A549 (cell line): Measurements from ENCODE around the gene PTPRD. TPM values are rescaled to one million over a fixed set of nuclear protein-coding genes. Genes with fewer than 3 reads are reported as not detected.

Experiments
- ATAC-seq, 2 experiments: fragments of 200-7000 bp in 1 of 2; fragments of >200 bp in 1 of 2; cut with Nextera tagmentation in 1 of 2; cut with Tn5 transposase in 1 of 2; 3 replicates each; pipeline versions ENCODE4 v1.8.0 to v1.9.1; 2018 to 2020; ENCODE audit warnings: mild to moderate bottlenecking in 1 of 2, moderate library complexity in 1 of 2
- CTCF ChIA-PET: fragments of 300-600 bp; sonication (Branson Sonifier 250); formaldehyde crosslinking; extraction: SDS; loops from one replicate; lab custom pipeline; 2021; ENCODE audit warnings: antibody characterized with exemption, inconsistent platforms; lab: Yijun Ruan, JAX
- POLR2A ChIA-PET: fragments of 350-600 bp; formaldehyde crosslinking; extraction: SDS; loops from one replicate; lab custom pipeline; 2021; ENCODE audit warnings: antibody characterized with exemption, inconsistent platforms; lab: Yijun Ruan, JAX
- DNase-seq, 2 experiments: peaks; one replicate each; pipeline versions ENCODE4 v3.0.0 to v3.0.0-alpha.2; 2011 to 2016; ENCODE audit warnings: low read depth in 1 of 2, low spot score in 1 of 2
- FAIRE-seq: peaks from 2 replicates; lab custom pipeline; 2011; peaks lifted over from hg19 to GRCh38; lab: Jason Lieb, UNC
- H3K27ac ChIP-seq, 2 experiments: fragments of >200 bp; sonication (Bioruptor Twin); formaldehyde crosslinking; 3 replicates each; pipeline ENCODE4 v1.5.1; 2016 to 2017
- H3K4me1 ChIP-seq: fragments of >200 bp; sonication (Bioruptor Twin); formaldehyde crosslinking; 3 replicates; pipeline ENCODE4 v1.6.1; 2016
- H3K4me2 ChIP-seq: fragments of >200 bp; sonication (Bioruptor Twin); formaldehyde crosslinking; 3 replicates; pipeline ENCODE4 v1.6.1; 2016
- H3K4me3 ChIP-seq: fragments of >200 bp; sonication (Bioruptor Twin); formaldehyde crosslinking; 3 replicates; pipeline ENCODE4 v1.5.1; 2016
- H3K9me3 ChIP-seq: fragments of >200 bp; sonication (Bioruptor Twin); formaldehyde crosslinking; 3 replicates; pipeline ENCODE4 v1.6.1; 2016
- FOSL2 ChIP-seq, 2 experiments: fragments of 450-650 bp in 1 of 2; fragments of >200 bp in 1 of 2; sonication (Bioruptor Twin) in 1 of 2; formaldehyde crosslinking; IDR thresholded peaks; 2 replicates each; pipeline versions ENCODE4 v1.5.0 to v1.6.1; 2016 to 2020; ENCODE audit warnings: mild to moderate bottlenecking in 1 of 2, moderate library complexity in 1 of 2
- HOXA7 ChIP-seq: fragments of 250-450 bp; sonication (Bioruptor Pico); IDR thresholded peaks from 2 replicates; pipeline ENCODE4 v1.5.0; 2020; ENCODE audit warnings: mild to moderate bottlenecking, moderate library complexity
- HOXB13 ChIP-seq: fragments of 250-450 bp; sonication (Bioruptor Pico); IDR thresholded peaks from 2 replicates; pipeline ENCODE4 v1.5.0; 2020; ENCODE audit warnings: low read depth, mild to moderate bottlenecking, moderate library complexity
- HOXB5 ChIP-seq: fragments of 250-450 bp; sonication (Bioruptor Pico); IDR thresholded peaks from 2 replicates; pipeline ENCODE4 v1.5.0; 2020; ENCODE audit warnings: mild to moderate bottlenecking, moderate library complexity
- MAFK ChIP-seq: fragments of 450-650 bp; IDR thresholded peaks from 2 replicates; pipeline ENCODE4 v1.6.1; 2014; ENCODE audit not compliant: partially characterized antibody
- NFE2L2 ChIP-seq: fragments of 150-350 bp; conservative IDR thresholded peaks from 2 replicates; pipeline ENCODE4 v1.6.1; 2014; ENCODE audit warnings: low read length
- NR3C1 ChIP-seq: fragments of >200 bp; sonication (Bioruptor Twin); formaldehyde crosslinking; IDR thresholded peaks from 3 replicates; pipeline ENCODE4 v1.6.1; 2017
- PHF8 ChIP-seq: fragments of 200-600 bp; sonication (generic); IDR thresholded peaks from 2 replicates; pipeline ENCODE4 v1.6.1; 2016; ENCODE audit warnings: low read depth, mild to moderate bottlenecking, antibody characterized with exemption, moderate library complexity, borderline replicate concordance
- RNF2 ChIP-seq: fragments of 200-600 bp; sonication (generic); IDR thresholded peaks from 2 replicates; pipeline ENCODE4 v1.6.1; 2016; ENCODE audit warnings: low read depth, mild to moderate bottlenecking, antibody characterized with exemption, moderate library complexity, borderline replicate concordance
- TP53 ChIP-seq: fragments of 250-450 bp; sonication (Bioruptor Pico); IDR thresholded peaks from 2 replicates; pipeline ENCODE4 v1.5.0; 2021; ENCODE audit warnings: mild to moderate bottlenecking, moderate library complexity
- WGBS: methylation state at CpG from one replicate; pipeline ENCODE4 v1.1.6; 2017; ENCODE audit errors: missing lambda C conversion rate; 5-methylcytosine and 5-hydroxymethylcytosine counted together
- polyA plus RNA-seq, 4 experiments: library from polyadenylated mRNA; depleted of rRNA in 3 of 4; stranded (reverse); fragments of >200 nt; fragmentation: RNase III in 1 of 4; extraction: RNeasy Plus Mini Kit Qiagen cat#74134 plus additional on column Dnase treatment in 1 of 4; gene quantifications; 2 replicates in 3 of 4; 3 replicates in 1 of 4; pipeline ENCODE4 v1.2.3, GENCODE V29; 2011 to 2017
- TF ChIP-seq, protein P1 (sequence below): fragments of >200 bp; sonication (Bioruptor Twin); formaldehyde crosslinking; IDR thresholded peaks from 3 replicates; pipeline ENCODE4 v1.5.1; 2016
- TF ChIP-seq, protein P2 (sequence below): fragments of 250-450 bp; sonication (Bioruptor Pico); IDR thresholded peaks from 2 replicates; pipeline ENCODE4 v1.5.0; 2021; ENCODE audit warnings: mild to moderate bottlenecking, moderate library complexity, borderline replicate concordance
- TF ChIP-seq, protein P3 (sequence below): IDR thresholded peaks from 2 replicates; pipeline ENCODE4 v1.6.1; 2012
- TF ChIP-seq, protein P4 (sequence below): fragments of 150-350 bp; IDR thresholded peaks from 2 replicates; pipeline ENCODE4 v1.6.1; 2014; ENCODE audit warnings: low read depth, mild to moderate bottlenecking, low read length
- TF ChIP-seq, protein P5 (sequence below): IDR thresholded peaks from 2 replicates; pipeline ENCODE4 v1.6.1; 2012; ENCODE audit warnings: low read depth, borderline replicate concordance
- TF ChIP-seq, protein P6 (sequence below): fragments of >200 bp; sonication (Bioruptor Twin); formaldehyde crosslinking; IDR thresholded peaks from 2 replicates; pipeline ENCODE4 v1.6.1; 2016

PTPRD gene
- polyA plus RNA-seq, 2 of the 4 experiments (the other 2 are of a cell fraction): 0.39 to 1.3 TPM

DNA sequence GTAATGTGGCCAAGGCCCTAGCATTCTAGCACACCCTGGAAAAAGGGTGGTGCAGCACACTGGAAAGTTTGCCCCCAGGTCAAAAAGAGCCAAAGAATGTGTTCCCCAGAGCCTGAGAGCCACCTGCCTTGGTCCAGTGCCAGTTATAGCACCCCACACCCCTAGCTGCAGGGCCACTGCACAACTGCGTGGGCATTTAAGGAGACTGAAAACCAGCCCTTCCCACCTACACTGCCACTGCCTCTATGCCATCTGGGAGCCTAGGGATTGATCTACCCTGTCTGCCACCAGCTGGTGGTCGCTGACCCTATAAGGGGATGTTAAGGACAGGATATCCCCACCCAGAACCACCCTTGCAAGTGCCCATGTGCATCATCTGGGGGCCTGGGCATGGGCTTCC is 38.2 kb upstream of the PTPRD start:
- DNase-seq: no peak
- ChIA-PET CTCF (no interaction called here), POLR2A (no interaction called here)
- Histone ChIP-seq H3K27ac (no peak overlapping the region), H3K4me3 (no peak overlapping the region), H3K4me1 (no peaks in the 10 kb centered on the region), H3K9me3 (no peaks in the 10 kb centered on the region), H3K4me2 (no peak overlapping the region)
- 0% methylated on average over 2 of the region's 2 CpGs for WGBS
- no peak for TF ChIP-seq MAFK
- no peak for TF ChIP-seq TP53 (CRISPR knock-in tag)
- no peak for TF ChIP-seq PHF8
- no peak for TF ChIP-seq FOSL2 (IDR thresholded peaks at IDR 0.05)
- TF ChIP-seq FOSL2 (CRISPR knock-in tag; IDR thresholded peaks at IDR 0.05): no peak
- FAIRE-seq: no peak
- no peak for ATAC-seq

DNA sequence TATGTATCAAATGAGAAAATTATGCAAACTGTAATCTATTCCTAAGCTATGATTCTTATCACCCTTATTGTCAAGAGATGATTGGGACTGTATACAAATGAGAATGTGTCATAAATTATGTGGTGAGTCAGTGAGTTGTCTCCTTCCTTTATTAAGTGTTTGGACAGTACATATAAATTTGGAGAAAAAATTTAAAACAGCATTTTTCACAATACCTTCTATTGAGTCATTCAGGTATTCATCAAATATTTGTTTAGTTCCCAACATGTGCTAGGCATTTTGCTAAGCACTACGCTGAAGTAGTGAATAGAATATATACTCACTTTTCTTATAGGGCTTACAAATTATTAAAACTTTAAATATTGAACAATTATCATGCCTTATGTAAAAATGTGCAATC is 36.3 kb upstream of the PTPRD start:
- Histone ChIP-seq H3K4me2 (no peak overlapping the region), H3K9me3 (no peaks in the 10 kb centered on the region), H3K27ac (no peak overlapping the region), H3K4me1 (no peaks in the 10 kb centered on the region), H3K4me3 (no peak overlapping the region)
- POLR2A ChIA-PET: no interaction called here
- DNase-seq (no peak), FAIRE-seq (no peak), ATAC-seq (no peak)
- CTCF ChIA-PET: no interaction called here
- 2% methylated on average over 1 of the region's 1 CpG for WGBS
- TF ChIP-seq, protein P1, sequence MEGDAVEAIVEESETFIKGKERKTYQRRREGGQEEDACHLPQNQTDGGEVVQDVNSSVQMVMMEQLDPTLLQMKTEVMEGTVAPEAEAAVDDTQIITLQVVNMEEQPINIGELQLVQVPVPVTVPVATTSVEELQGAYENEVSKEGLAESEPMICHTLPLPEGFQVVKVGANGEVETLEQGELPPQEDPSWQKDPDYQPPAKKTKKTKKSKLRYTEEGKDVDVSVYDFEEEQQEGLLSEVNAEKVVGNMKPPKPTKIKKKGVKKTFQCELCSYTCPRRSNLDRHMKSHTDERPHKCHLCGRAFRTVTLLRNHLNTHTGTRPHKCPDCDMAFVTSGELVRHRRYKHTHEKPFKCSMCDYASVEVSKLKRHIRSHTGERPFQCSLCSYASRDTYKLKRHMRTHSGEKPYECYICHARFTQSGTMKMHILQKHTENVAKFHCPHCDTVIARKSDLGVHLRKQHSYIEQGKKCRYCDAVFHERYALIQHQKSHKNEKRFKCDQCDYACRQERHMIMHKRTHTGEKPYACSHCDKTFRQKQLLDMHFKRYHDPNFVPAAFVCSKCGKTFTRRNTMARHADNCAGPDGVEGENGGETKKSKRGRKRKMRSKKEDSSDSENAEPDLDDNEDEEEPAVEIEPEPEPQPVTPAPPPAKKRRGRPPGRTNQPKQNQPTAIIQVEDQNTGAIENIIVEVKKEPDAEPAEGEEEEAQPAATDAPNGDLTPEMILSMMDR: no peak
- TF ChIP-seq, protein P2, sequence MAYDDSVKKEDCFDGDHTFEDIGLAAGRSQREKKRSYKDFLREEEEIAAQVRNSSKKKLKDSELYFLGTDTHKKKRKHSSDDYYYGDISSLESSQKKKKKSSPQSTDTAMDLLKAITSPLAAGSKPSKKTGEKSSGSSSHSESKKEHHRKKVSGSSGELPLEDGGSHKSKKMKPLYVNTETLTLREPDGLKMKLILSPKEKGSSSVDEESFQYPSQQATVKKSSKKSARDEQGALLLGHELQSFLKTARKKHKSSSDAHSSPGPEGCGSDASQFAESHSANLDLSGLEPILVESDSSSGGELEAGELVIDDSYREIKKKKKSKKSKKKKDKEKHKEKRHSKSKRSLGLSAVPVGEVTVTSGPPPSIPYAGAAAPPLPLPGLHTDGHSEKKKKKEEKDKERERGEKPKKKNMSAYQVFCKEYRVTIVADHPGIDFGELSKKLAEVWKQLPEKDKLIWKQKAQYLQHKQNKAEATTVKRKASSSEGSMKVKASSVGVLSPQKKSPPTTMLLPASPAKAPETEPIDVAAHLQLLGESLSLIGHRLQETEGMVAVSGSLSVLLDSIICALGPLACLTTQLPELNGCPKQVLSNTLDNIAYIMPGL (CRISPR knock-in tag): no peak
- no peak for TF ChIP-seq HOXB5 (CRISPR knock-in tag)
- no peak for TF ChIP-seq HOXB13 (CRISPR knock-in tag)
- TF ChIP-seq, protein P3, sequence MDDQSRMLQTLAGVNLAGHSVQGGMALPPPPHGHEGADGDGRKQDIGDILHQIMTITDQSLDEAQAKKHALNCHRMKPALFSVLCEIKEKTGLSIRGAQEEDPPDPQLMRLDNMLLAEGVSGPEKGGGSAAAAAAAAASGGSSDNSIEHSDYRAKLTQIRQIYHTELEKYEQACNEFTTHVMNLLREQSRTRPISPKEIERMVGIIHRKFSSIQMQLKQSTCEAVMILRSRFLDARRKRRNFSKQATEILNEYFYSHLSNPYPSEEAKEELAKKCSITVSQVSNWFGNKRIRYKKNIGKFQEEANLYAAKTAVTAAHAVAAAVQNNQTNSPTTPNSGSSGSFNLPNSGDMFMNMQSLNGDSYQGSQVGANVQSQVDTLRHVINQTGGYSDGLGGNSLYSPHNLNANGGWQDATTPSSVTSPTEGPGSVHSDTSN: no peak
- TF ChIP-seq, protein P4, sequence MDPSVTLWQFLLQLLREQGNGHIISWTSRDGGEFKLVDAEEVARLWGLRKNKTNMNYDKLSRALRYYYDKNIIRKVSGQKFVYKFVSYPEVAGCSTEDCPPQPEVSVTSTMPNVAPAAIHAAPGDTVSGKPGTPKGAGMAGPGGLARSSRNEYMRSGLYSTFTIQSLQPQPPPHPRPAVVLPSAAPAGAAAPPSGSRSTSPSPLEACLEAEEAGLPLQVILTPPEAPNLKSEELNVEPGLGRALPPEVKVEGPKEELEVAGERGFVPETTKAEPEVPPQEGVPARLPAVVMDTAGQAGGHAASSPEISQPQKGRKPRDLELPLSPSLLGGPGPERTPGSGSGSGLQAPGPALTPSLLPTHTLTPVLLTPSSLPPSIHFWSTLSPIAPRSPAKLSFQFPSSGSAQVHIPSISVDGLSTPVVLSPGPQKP: no peak
- no peak for TF ChIP-seq HOXA7 (CRISPR knock-in tag)
- TF ChIP-seq NR3C1: no peak
- no peak for TF ChIP-seq MAFK
- TF ChIP-seq, protein P5, sequence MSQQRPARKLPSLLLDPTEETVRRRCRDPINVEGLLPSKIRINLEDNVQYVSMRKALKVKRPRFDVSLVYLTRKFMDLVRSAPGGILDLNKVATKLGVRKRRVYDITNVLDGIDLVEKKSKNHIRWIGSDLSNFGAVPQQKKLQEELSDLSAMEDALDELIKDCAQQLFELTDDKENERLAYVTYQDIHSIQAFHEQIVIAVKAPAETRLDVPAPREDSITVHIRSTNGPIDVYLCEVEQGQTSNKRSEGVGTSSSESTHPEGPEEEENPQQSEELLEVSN: no peak

DNA sequence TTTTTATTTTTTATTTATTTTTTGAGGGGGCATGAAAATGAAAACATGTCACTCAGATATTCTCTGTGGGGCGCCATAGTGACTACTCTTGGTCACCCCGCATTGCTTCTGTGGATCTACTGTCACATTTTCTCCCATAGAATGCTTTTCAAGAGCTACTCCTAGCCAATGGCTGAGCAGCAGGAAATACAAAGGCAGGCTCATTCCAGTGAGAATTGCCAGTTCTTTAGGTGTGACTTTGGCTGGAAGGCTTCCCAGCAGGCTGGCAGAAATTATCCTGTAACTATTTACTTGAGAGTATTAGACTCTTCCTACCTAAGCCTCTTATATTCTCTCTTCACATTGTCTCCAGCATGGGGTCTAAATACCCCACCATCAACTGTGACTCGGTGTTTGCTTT is 21.0 kb upstream of the PTPRD start:
- H3K27ac ChIP-seq: no peak overlapping the region
- no peak for TF ChIP-seq NR3C1
- TF ChIP-seq NFE2L2: no peak
- TF ChIP-seq, protein P2 (CRISPR knock-in tag): no peak
- TF ChIP-seq RNF2: no peak
- TF ChIP-seq, protein P6, sequence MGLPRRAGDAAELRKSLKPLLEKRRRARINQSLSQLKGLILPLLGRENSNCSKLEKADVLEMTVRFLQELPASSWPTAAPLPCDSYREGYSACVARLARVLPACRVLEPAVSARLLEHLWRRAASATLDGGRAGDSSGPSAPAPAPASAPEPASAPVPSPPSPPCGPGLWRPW: no peak
- ATAC-seq (no peak), DNase-seq (no peak), FAIRE-seq (no peak)
- H3K9me3 ChIP-seq: no peaks in the 10 kb centered on the region
- H3K4me3 ChIP-seq: no peak overlapping the region
- 11% methylated on average over 3 of the region's 3 CpGs for WGBS
- no peaks in the 10 kb centered on the region for H3K4me1 ChIP-seq
- CTCF ChIA-PET: no interaction called here
- POLR2A ChIA-PET: no interaction called here
- H3K4me2 ChIP-seq: no peak overlapping the region
